Kidney epithelial cell (primary cell): ENCODE measurements around the gene POLD1. TPM values are rescaled to one million over a fixed set of nuclear protein-coding genes. Genes with fewer than 3 reads are reported as not detected.
A peak's percentile ranks its signal among the peaks of the same experiment; 100 is the strongest.
"Not testable (repeated sequence)": the region's sequence is repeated elsewhere in the genome, so short reads cannot be mapped to it uniquely, and the experiment has no call there.

ENCODE experiments used
- DNase-seq: peaks from one replicate; pipeline ENCODE4 v3.0.0-alpha.2; 2010; ENCODE audit warnings: low read depth
- H3K27me3 ChIP-seq: 2 replicates; pipeline ENCODE4 v1.6.0; 2011; ENCODE audit warnings: low read length; ENCODE audit not compliant: control insufficient read depth, insufficient read depth
- H3K36me3 ChIP-seq: 2 replicates; pipeline ENCODE4 v1.5.1; 2011; ENCODE audit warnings: low read length; ENCODE audit not compliant: control insufficient read depth, insufficient read depth
- H3K4me3 ChIP-seq: 2 replicates; pipeline ENCODE4 v1.5.1; 2011; ENCODE audit warnings: low read depth, mild to moderate bottlenecking, control low read depth, low read length
- CTCF ChIP-seq: IDR thresholded peaks from 2 replicates; pipeline ENCODE4 v1.5.1; 2011; ENCODE audit warnings: mild to moderate bottlenecking, moderate library complexity, low read length, control low read depth, inconsistent platforms; ENCODE audit not compliant: insufficient read depth, poor library complexity, severe bottlenecking
- total RNA-seq: library from RNA; depleted of rRNA; stranded (reverse); fragments of >200 nt; gene quantifications from 2 replicates; pipeline ENCODE4 v1.2.3, GENCODE V29; 2015

Gene POLD1
- total RNA-seq, 1 donor from 2014 or later: 30.3 TPM

- Histone ChIP-seq H3K27me3 (no peaks in the 10 kb centered on the region), H3K36me3 (no peaks in the 10 kb centered on the region), H3K4me3 (no peak overlapping the region)
- DNase-seq: no peak
- TF ChIP-seq CTCF: no peak
Observed at GRCh38 chr19:50349277-50350057, 34.7 kb upstream of the POLD1 start.

GRCh38 chr19:50352242-50352641 lies 31.9 kb upstream of the POLD1 start:
- H3K36me3 ChIP-seq: no peaks in the 10 kb centered on the region
- H3K27me3 ChIP-seq: no peaks in the 10 kb centered on the region
- no peak for DNase-seq
- TF ChIP-seq CTCF: no peak
- no peak overlapping the region for H3K4me3 ChIP-seq

- H3K27me3 ChIP-seq, H3K4me3 ChIP-seq, H3K36me3 ChIP-seq, DNase-seq: not testable (repeated sequence)
Observed at GRCh38 chr19:50353487-50353880, 30.7 kb upstream of the POLD1 start.

GRCh38 chr19:50356691-50357177 lies 27.4 kb upstream of the POLD1 start:
- DNase-seq: no peak
- TF ChIP-seq CTCF: no peak
- H3K27me3 ChIP-seq: no peaks in the 10 kb centered on the region
- no peaks in the 10 kb centered on the region for H3K36me3 ChIP-seq
- no peak overlapping the region for H3K4me3 ChIP-seq

GRCh38 chr19:50357178-50358100 lies 26.7 kb upstream of the POLD1 start:
- Histone ChIP-seq H3K4me3 (peak overlapping the region; percentile 36), H3K27me3 (no peaks in the 10 kb centered on the region), H3K36me3 (no peaks in the 10 kb centered on the region)
- no peak for DNase-seq
- TF ChIP-seq CTCF: peak; percentile 85
